Measurements from ENCODE around the gene OR4B1. TPM values are rescaled to one million over a fixed set of nuclear protein-coding genes. Genes with fewer than 3 reads are reported as not detected.

OR4B1 gene, protein sequence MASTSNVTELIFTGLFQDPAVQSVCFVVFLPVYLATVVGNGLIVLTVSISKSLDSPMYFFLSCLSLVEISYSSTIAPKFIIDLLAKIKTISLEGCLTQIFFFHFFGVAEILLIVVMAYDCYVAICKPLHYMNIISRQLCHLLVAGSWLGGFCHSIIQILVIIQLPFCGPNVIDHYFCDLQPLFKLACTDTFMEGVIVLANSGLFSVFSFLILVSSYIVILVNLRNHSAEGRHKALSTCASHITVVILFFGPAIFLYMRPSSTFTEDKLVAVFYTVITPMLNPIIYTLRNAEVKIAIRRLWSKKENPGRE
- total RNA-seq = not detected in 2 replicates

DNA sequence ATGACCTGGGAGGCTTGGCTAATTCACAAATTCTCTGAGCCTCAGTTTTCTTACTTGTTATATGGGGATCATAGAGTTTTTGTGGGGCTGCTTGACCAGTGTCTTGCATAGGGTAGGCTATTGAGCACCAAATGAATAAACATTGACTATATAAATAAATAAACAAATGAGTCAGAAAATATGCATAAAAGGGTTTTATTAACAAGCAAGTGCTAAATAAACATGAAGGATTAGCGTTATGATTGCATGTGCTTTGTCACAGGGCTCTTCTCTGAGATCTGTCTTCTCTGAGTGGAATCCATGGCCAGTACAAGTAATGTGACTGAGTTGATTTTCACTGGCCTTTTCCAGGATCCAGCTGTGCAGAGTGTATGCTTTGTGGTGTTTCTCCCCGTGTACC is at the start of gene OR4B1:
OR4B1 (plus strand) TSS at position 301 of the 400 bp plus-strand sequence; CDS start at position 301, 0 bp downstream.

GRCh38 chr11:48244804-48245203 is 28.2 kb downstream of the OR4B1 start, which contains the start of gene OR4X2:
TSS of gene OR4X2 (plus strand) at chr11:48245104. CDS start at chr11:48245104, 0 bp downstream.

GRCh38 chr11:48263423-48263911 is 46.9 kb downstream of the OR4B1 start, which contains the start of gene OR4X1:
TSS of gene OR4X1 (plus strand) at chr11:48263861. CDS start at chr11:48263861, 0 bp downstream.

Other genes starting within 250 kb of the OR4B1 start
- 2.4 and 2.7 TPM in 2 replicates for gene PTPRJ, start 236.3 kb upstream of the OR4B1 start, total RNA-seq
- not detected in 2 replicates for gene OR4X2, start 28.3 kb downstream of the OR4B1 start, total RNA-seq
- gene OR4X1, start 47.1 kb downstream of the OR4B1 start, total RNA-seq = not detected in 2 replicates
- not detected in 2 replicates for gene OR4S1, start 89.4 kb downstream of the OR4B1 start, total RNA-seq
- gene OR4C3, start 108.1 kb downstream of the OR4B1 start, total RNA-seq = not detected in 2 replicates
- gene OR4C5, start 149.7 kb downstream of the OR4B1 start, total RNA-seq = not detected in 2 replicates